Measurements from ENCODE around the gene NUP205.
"Not testable (repeated sequence)": the region's sequence is repeated elsewhere in the genome, so short reads cannot be mapped to it uniquely, and the experiment has no call there.

The NUP205 gene

DNA sequence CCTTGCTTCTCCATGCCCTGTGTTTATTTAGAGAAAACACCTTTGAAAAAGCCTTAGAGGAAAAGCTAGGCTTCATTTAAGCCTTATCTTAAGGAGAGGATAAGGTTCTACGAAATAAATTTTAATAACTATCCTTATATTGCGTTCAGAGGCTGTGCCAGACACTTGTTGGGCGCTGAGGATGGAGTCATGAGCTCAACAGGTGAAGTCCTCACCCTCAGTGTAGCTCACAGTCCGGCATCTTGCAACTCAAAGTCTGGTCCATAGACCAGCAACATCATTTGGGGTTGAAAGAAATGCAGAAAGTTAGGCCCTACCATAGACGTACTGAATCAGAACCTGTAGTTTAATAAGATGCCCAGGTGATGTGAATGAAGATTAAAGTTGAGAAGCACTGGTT, 100.8 kb downstream of the NUP205 start:
- Histone ChIP-seq H3K27ac (ENCODE audit: low read depth, low read length) (no peak overlapping the region), H3K4me3 (ENCODE audit: low read length) (no peak overlapping the region), H3K4me1 (ENCODE audit: insufficient read depth, low read length) (0 out of 2 replicates have a peak, but pooled peaks cover 4% of the 10 kb centered on the region), H3K36me3 (ENCODE audit: insufficient read depth, low read length) (no peaks in the 10 kb centered on the region), H3K9ac (ENCODE audit: low read depth, low read length) (no peak overlapping the region), H3K9me3 (ENCODE audit: insufficient read depth, low read depth, low read length) (no peaks in the 10 kb centered on the region), H3K27me3 (ENCODE audit: insufficient read depth, low read length) (no peaks in the 10 kb centered on the region)
- 94% methylated on average over 4 of the region's 5 CpGs for WGBS

DNA sequence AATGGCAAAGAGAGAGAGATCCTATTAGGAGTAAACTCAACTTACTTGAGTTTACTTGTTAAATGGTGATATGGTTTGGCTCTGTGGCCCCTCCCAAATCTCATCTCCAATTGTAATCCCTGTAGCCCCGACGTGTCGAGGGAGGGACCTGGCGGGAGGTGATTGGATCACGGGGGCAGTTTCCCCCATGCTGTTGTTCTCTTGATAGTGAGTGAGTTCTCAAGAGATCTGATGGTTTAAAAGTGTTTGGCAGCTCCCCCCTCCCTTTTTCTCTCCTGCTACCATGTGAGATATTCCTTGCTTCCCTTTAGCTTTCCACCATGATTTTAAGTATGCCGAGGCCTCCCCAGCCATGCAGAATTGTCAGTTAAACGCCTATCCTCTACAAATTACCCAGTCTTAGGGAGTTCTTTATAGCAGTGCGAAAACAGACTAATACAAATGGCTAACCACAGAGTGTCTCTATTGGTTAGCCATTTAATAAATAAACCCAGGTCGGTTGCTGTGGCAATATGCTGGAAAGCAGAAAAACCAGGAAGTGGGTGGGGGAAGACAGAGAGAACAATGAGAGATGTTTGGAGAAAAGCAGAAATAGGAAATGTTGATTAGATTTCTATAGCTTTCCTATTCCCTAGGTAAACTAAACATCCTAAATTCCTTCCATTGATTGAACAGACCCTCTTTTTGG, 101.6 kb downstream of the NUP205 start:
- no peaks in the 10 kb centered on the region for H3K9me3 ChIP-seq (ENCODE audit: insufficient read depth, low read depth, low read length)
- H3K27ac ChIP-seq (ENCODE audit: low read depth, low read length) = no peak overlapping the region
- no peak overlapping the region for H3K4me3 ChIP-seq (ENCODE audit: low read length)
- H3K9ac ChIP-seq (ENCODE audit: low read depth, low read length) = no peak overlapping the region
- H3K4me1 ChIP-seq (ENCODE audit: insufficient read depth, low read length) = 0 out of 2 replicates have a peak, but pooled peaks cover 3% of the 10 kb centered on the region
- 89% methylated on average over 9 of the region's 9 CpGs for WGBS
- H3K36me3 ChIP-seq (ENCODE audit: insufficient read depth, low read length) = no peaks in the 10 kb centered on the region
- no peaks in the 10 kb centered on the region for H3K27me3 ChIP-seq (ENCODE audit: insufficient read depth, low read length)

DNA sequence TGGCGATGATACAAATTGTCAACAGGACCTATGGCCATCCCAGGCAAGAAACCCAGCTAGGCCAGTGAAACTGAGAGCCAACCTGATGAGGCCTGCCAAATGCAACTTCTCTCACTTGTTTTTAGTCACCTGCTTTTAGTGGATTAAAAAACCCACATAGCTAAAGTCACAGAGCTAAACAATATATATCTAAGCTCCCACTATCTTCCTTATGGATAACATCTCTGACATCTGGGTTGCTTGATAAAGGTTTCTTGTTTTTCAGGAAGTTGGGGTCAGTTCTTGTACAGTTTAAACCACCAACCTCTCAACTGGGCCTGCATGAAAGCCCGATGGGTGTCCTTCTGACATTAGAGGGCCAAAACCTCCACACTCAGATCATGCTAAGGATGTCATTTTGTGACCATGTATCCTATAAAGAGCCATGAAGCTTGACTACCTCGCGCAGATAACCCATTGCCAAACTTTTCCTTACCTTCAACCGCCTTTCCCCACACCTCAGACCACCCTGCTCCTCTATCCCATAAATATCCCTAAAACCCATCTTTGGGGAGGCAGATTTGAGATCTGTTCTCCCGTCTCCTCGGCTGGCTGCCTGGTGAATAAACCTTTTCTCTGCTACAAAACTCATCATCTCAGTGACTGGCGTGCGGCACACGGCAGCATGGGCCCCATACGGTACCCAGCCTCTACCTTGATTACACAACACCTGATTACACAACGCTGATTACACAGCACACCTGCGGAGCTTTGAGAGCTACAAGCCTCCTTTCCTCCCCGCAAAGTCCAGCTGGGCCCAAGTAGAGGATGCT, 103.8 kb downstream of the NUP205 start:
- Histone ChIP-seq H3K9ac (ENCODE audit: low read depth, low read length) (peak overlapping the region; percentile 52), H3K36me3 (ENCODE audit: insufficient read depth, low read length) (no peaks in the 10 kb centered on the region), H3K4me1 (ENCODE audit: insufficient read depth, low read length) (0 out of 2 replicates have a peak, but pooled peaks cover 3% of the 10 kb centered on the region), H3K4me3 (ENCODE audit: low read length) (peak overlapping the region; percentile 99), H3K27ac (ENCODE audit: low read depth, low read length) (peak overlapping the region; percentile 9; the same call in 1 of the 2 replicates), H3K9me3 (ENCODE audit: insufficient read depth, low read depth, low read length) (no peaks in the 10 kb centered on the region), H3K27me3 (ENCODE audit: insufficient read depth, low read length) (no peaks in the 10 kb centered on the region)
- 77% methylated on average over 14 of the region's 14 CpGs for WGBS

DNA sequence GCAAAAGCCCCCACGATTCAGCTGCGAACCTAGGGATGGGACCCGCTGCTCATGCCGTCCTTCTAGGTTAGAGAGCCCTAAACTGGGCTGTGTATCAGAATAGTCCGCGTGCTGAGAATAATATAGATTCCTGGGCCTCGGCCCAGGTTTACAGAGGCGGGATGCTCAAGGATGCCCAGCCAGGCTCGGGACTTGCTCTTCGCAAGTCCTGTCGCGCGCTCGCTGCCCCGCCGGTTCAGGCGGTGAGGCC, 104.3 kb downstream of the NUP205 start:
- H3K27ac ChIP-seq (ENCODE audit: low read depth, low read length) = peak overlapping the region; percentile 9; the same call in 1 of the 2 replicates
- H3K9me3 ChIP-seq (ENCODE audit: insufficient read depth, low read depth, low read length) = no peaks in the 10 kb centered on the region
- H3K27me3 ChIP-seq (ENCODE audit: insufficient read depth, low read length) = no peaks in the 10 kb centered on the region
- 15% methylated on average over 17 of the region's 17 CpGs for WGBS
- peak overlapping the region; percentile 99 for H3K4me3 ChIP-seq (ENCODE audit: low read length)
- 0 out of 2 replicates have a peak, but pooled peaks cover 3% of the 10 kb centered on the region for H3K4me1 ChIP-seq (ENCODE audit: insufficient read depth, low read length)
- peak overlapping the region; percentile 52 for H3K9ac ChIP-seq (ENCODE audit: low read depth, low read length)
- no peaks in the 10 kb centered on the region for H3K36me3 ChIP-seq (ENCODE audit: insufficient read depth, low read length)

DNA sequence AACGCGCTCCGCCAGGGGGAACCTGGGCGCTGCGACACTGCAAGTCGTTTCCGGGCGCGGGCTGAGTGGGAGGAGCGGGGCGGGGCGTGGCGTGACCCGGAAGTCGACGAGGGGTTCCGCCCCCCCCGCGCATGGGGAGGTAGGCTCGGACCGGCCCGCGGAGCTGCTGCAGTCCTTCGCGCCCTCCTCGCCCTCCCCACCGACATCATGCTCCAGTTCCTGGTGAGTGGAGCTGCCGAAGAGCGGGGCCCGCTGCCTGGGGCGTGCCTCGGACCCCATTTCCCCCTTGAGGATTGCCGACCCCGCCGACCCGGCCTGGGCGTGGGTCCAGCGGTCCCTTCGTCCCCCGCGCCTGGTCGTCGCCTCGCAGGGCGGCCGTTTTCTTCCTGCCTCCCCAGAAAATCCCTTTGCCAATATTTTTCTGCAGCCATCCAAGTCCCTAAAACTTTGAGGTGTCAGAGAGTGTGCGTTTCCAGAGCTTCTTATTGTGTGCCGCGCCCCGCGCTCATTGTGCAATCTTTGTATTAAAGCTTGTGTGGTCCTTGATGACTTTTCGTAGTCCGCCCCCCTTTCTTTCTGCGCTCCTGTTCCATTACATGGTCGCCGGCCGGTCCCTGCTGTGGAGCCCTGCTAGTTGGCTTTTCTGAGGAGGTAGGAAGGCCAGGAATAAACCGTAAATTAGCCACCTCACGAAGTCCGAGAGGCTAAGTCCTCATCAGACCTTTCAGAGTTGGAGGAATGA, 104.8 kb downstream of the NUP205 start, which contains the start of gene STMP1:
TSS of gene STMP1 (plus strand) at position 142 of the 742 bp plus-strand sequence.
- H3K27ac ChIP-seq (ENCODE audit: low read depth, low read length) = peak within 1 kb of the TSS; percentile 66
- H3K4me1 ChIP-seq (ENCODE audit: insufficient read depth, low read length) = 0 out of 2 replicates have a peak, but pooled peaks cover 3% of the 10 kb centered on the region
- under 1% methylated on average over 60 of the region's 60 CpGs for WGBS

DNA sequence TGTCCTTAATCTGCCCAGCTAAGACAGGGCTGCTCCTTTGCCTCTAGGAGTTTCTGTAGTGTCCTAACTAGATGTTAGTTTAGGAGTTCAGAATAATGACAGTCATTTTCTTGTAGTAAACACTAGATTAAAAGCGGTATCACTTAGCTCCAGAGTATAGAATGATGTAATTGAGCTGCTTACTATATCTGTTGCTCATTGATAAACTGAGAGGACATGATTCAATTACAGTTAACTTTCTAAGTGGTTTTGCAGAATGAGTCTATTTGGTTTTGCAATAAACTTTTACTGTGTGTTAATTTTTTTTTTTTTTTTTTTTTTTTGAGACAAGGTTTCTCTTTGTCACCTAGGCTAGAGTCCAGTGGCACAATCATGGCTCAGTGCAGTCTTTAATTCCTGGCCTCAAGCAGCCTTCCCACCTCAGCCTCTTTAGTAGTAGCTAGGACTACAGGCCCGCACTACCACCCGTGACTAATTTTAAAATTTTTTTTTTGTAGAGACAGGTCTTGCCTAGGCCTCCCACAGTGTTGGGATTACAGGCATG, 106.4 kb downstream of the NUP205 start:
- H3K4me3 ChIP-seq (ENCODE audit: low read length) = peak overlapping the region; percentile 99; the same call in 1 of the 2 replicates
- 0 out of 2 replicates have a peak, but pooled peaks cover 3% of the 10 kb centered on the region for H3K4me1 ChIP-seq (ENCODE audit: insufficient read depth, low read length)
- no peaks in the 10 kb centered on the region for H3K27me3 ChIP-seq (ENCODE audit: insufficient read depth, low read length)
- no peak overlapping the region for H3K27ac ChIP-seq (ENCODE audit: low read depth, low read length)
- H3K36me3 ChIP-seq (ENCODE audit: insufficient read depth, low read length) = no peaks in the 10 kb centered on the region
- 83% methylated on average over 3 of the region's 3 CpGs for WGBS
- H3K9ac ChIP-seq (ENCODE audit: low read depth, low read length) = no peak overlapping the region
- no peaks in the 10 kb centered on the region for H3K9me3 ChIP-seq (ENCODE audit: insufficient read depth, low read depth, low read length)

More for the DNA sequence above, 104.8 kb downstream of the NUP205 start, which contains the start of gene STMP1:
- Histone ChIP-seq H3K4me3 (ENCODE audit: low read length) (peak within 1 kb of the TSS; percentile 99), H3K36me3 (ENCODE audit: insufficient read depth, low read length) (no peaks in the 10 kb centered on the region), H3K27me3 (ENCODE audit: insufficient read depth, low read length) (no peaks in the 10 kb centered on the region), H3K9me3 (ENCODE audit: insufficient read depth, low read depth, low read length) (no peaks in the 10 kb centered on the region), H3K9ac (ENCODE audit: low read depth, low read length) (peak within 1 kb of the TSS; percentile 95)

DNA sequence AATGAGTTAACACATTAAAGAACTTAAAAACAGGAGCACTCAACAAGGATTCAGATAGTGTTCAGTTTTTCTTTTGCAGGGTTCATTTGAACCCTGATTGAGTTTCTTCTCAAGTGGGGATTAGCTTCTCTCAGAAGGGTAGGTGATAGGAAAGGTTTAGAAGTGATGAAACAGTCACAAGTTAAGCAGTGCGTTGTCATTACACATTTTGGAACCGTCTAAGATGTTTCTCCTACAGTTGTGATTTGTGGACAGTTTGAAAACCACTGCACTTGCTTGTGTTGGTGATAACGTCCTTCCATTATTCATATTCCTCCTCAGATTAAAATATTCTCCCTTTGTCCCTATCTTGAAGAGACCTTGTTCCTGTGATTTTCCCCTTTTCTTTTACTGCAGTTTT, 107.3 kb downstream of the NUP205 start:
- Histone ChIP-seq H3K4me3 (ENCODE audit: low read length) (no peak overlapping the region), H3K4me1 (ENCODE audit: insufficient read depth, low read length) (0 out of 2 replicates have a peak, but pooled peaks cover 3% of the 10 kb centered on the region), H3K9me3 (ENCODE audit: insufficient read depth, low read depth, low read length) (no peaks in the 10 kb centered on the region), H3K9ac (ENCODE audit: low read depth, low read length) (no peak overlapping the region), H3K27me3 (ENCODE audit: insufficient read depth, low read length) (no peaks in the 10 kb centered on the region), H3K27ac (ENCODE audit: low read depth, low read length) (no peak overlapping the region), H3K36me3 (ENCODE audit: insufficient read depth, low read length) (no peaks in the 10 kb centered on the region)
- WGBS = 91% methylated on average over 3 of the region's 3 CpGs

DNA sequence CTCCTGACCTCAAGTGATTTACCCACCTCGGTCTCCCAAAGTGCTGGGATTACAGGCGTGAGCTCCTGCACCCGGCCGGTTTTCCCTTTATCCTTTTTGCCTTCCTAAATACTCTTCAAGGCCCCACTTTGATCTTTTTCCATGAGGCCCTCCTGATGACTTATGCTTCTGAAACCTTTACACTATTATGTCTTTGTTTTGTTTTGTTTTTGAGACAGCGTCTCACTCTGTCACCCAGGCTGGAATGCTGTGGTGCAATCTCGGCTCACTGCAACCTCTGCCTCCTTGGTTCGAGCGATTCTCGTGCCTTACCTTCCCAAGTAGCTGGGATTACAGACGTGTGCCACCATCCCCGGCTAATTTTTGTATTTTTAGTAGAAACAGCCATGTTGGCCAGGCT, 108.4 kb downstream of the NUP205 start:
- Histone ChIP-seq H3K4me3 (ENCODE audit: low read length) (no peak overlapping the region), H3K9me3 (ENCODE audit: insufficient read depth, low read depth, low read length) (no peaks in the 10 kb centered on the region), H3K4me1 (ENCODE audit: insufficient read depth, low read length) (0 out of 2 replicates have a peak, but pooled peaks cover 3% of the 10 kb centered on the region), H3K36me3 (ENCODE audit: insufficient read depth, low read length) (no peaks in the 10 kb centered on the region), H3K9ac (ENCODE audit: low read depth, low read length) (no peak overlapping the region), H3K27me3 (ENCODE audit: insufficient read depth, low read length) (no peaks in the 10 kb centered on the region), H3K27ac (ENCODE audit: low read depth, low read length) (no peak overlapping the region)
- 95% methylated on average over 11 of the region's 11 CpGs for WGBS

DNA sequence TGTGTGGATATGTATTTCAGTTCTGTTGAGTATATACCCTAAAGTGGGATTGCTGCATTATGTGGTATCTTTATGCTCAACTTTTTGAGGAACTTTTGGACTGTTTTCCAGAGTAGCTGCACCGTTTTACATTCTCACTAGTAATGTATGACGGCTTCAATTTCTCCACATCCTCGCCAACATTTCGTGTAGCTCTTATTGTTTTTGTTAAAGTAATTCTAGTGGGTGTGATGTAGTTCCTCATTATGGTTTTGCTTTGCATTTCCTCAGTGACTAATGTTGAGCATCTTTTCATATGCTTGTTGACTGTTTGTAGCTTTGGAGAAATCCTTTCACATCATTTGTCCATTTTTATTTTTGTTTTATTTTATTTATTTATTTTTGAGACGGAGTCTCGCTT, 109.1 kb downstream of the NUP205 start:
- no peak overlapping the region for H3K27ac ChIP-seq (ENCODE audit: low read depth, low read length)
- H3K9me3 ChIP-seq (ENCODE audit: insufficient read depth, low read depth, low read length) = no peaks in the 10 kb centered on the region
- no peak overlapping the region for H3K9ac ChIP-seq (ENCODE audit: low read depth, low read length)
- no peaks in the 10 kb centered on the region for H3K36me3 ChIP-seq (ENCODE audit: insufficient read depth, low read length)
- H3K4me3 ChIP-seq (ENCODE audit: low read length) = no peak overlapping the region
- no peaks in the 10 kb centered on the region for H3K27me3 ChIP-seq (ENCODE audit: insufficient read depth, low read length)
- 0 out of 2 replicates have a peak, but pooled peaks cover under 1% of the 10 kb centered on the region for H3K4me1 ChIP-seq (ENCODE audit: insufficient read depth, low read length)
- 97% methylated on average over 6 of the region's 6 CpGs for WGBS

DNA sequence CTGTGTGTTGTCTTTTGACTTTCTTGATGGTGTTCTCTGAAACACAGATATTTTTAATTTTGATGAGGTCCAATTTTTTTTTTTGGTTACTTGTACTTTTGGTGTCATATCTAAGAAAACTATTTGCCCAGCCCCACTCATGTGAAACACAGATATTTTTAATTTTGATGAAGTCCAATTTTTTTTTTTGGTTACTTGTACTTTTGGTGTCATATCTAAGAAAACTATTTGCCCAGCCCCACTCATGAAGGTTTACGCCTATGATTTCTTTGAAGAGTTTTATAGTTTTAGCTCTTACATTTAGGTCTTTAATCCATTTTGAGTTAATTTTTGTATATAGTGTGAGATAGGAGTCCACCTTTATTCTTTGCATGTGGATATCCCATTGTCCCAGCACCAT, 109.9 kb downstream of the NUP205 start:
- H3K9ac ChIP-seq (ENCODE audit: low read depth, low read length); H3K27me3 ChIP-seq (ENCODE audit: insufficient read depth, low read length); H3K4me1 ChIP-seq (ENCODE audit: insufficient read depth, low read length); H3K27ac ChIP-seq (ENCODE audit: low read depth, low read length); H3K36me3 ChIP-seq (ENCODE audit: insufficient read depth, low read length); H3K4me3 ChIP-seq (ENCODE audit: low read length); H3K9me3 ChIP-seq (ENCODE audit: insufficient read depth, low read depth, low read length): not testable (repeated sequence)
- 88% methylated on average over 1 of the region's 1 CpG for WGBS
